HG03521 (cell line): ENCODE measurements around the gene MUC6.

ENCODE experiments used
- ATAC-seq: cut with Tn5 transposase; IDR thresholded peaks from one replicate; pipeline ENCODE4 v1.9.1; 2021; ENCODE audit warnings: mild to moderate bottlenecking, moderate library complexity; ENCODE audit not compliant: unreplicated experiment

MUC6 gene

GRCh38 chr11:1010551-1011319 lies 25.8 kb downstream of the MUC6 start:
- ATAC-seq, result no peak

- ATAC-seq, result no peak
Measured at GRCh38 chr11:1009991-1010390, 26.5 kb downstream of the MUC6 start.

- ATAC-seq, result no peak
Measured at GRCh38 chr11:1009371-1009770, 27.1 kb downstream of the MUC6 start.

- ATAC-seq, result no peak
Measured at GRCh38 chr11:1008803-1009145, 27.7 kb downstream of the MUC6 start.

GRCh38 chr11:1008001-1008802 lies 28.3 kb downstream of the MUC6 start:
- no peak for ATAC-seq

GRCh38 chr11:1007279-1007678 lies 29.2 kb downstream of the MUC6 start:
- ATAC-seq, result no peak

GRCh38 chr11:1006762-1007161 lies 29.8 kb downstream of the MUC6 start:
- no peak for ATAC-seq

GRCh38 chr11:1005928-1006327 lies 30.6 kb downstream of the MUC6 start:
- ATAC-seq, result no peak

- no peak for ATAC-seq
Measured at GRCh38 chr11:1003159-1003558, 33.4 kb downstream of the MUC6 start.

GRCh38 chr11:1002406-1002984 lies 34.0 kb downstream of the MUC6 start:
- no peak for ATAC-seq

- ATAC-seq, result no peak
Measured at GRCh38 chr11:1001617-1002405, 34.7 kb downstream of the MUC6 start.

GRCh38 chr11:1000357-1001278 lies 35.9 kb downstream of the MUC6 start:
- no peak for ATAC-seq

GRCh38 chr11:999009-999408 lies 37.5 kb downstream of the MUC6 start:
- ATAC-seq, result no peak

- no peak for ATAC-seq
Measured at GRCh38 chr11:997907-998306, 38.6 kb downstream of the MUC6 start.

- no peak for ATAC-seq
Measured at GRCh38 chr11:996681-997080, 39.8 kb downstream of the MUC6 start.

- no peak for ATAC-seq
Measured at GRCh38 chr11:995752-996420, 40.6 kb downstream of the MUC6 start.

GRCh38 chr11:995044-995751 lies 41.3 kb downstream of the MUC6 start:
- ATAC-seq, result no peak

GRCh38 chr11:993632-994167 lies 42.8 kb downstream of the MUC6 start:
- no peak for ATAC-seq

GRCh38 chr11:992577-992976 lies 43.9 kb downstream of the MUC6 start:
- ATAC-seq, result no peak
